GM19351 (cell line): ENCODE measurements around the gene TSPAN18.

Experiments
- ATAC-seq: cut with Tn5 transposase; IDR thresholded peaks from one replicate; pipeline ENCODE4 v1.9.1; 2021; ENCODE audit warnings: mild to moderate bottlenecking, moderate library complexity; ENCODE audit not compliant: unreplicated experiment

Gene TSPAN18

DNA sequence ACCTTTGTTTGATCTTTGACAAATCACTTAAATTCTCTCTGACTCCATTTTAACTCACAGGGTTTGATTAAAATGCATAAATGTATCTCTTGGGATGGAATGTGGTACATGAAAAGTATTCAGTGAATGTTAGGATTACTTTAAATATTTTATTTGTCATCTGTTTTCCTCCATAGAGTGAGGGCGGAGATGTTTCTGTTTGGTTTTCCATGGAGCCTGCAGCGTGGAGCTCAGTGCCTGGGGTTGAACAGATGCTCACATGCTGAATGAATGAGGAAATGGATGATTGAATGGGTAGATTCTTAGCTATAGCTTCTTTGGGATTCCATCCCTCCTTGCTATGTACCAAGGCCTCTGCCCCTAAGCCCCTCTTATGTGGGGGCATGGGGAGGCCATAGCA lies 10.0 kb downstream of the TSPAN18 start:
- ATAC-seq: no peak

DNA sequence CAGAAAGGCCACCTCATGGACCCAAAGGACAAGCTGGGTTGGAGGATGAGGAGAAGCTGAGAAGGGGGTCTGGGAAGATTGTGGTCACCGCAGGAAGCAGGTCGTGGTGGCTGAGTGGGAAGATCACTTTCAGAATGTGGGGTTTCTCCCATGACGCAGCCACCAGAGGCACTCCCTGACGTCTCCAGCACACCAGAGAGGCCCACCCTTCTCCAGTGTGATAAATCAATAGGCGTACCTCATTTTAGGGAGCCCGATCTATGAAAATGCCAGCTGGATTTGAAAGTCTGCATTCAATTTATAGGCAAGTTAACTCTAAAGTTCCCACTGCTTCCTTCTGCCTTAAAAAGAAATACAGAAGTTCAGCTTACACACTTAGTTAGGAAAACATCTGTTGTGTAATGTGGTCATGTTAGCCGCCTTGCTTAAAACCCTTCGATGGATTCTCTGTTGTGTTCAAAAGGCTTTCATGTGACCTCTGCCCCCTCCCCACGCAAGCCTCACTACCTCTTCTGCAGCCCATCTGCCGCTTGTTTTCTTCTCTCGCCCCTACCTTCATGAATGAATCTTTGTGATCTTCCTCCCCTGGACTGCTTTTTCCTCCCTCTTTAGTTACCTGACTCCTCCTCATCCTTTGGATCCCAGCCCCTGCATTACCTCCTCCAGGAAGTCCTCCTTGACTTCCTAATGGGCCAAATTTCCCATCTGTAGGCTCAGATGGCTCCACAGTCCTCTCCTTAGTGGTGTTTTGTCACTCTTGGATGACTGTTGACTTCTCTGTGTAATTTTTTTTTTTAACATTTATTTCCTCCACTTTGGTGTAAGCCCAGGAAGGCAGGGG lies 10.7 kb downstream of the TSPAN18 start:
- no peak for ATAC-seq

DNA sequence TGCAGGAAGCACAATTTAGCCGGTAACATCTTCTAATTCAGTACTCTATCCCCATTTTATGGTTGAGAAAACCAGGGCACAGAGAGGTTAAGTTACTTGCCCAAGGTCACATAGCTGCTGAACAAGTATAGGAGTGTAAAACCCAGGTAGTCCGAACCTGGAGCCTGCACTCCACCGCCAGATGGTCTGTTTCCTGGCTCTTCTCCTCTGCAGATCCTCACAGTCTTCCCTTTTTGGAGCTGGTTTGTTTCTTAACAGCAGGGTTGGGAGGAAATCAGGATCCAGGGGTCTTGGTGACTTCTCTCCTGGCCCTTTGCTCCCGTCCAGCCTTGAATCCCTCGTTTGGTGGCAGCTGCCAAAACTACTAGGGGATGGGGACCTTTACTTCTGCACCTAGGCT lies 12.0 kb downstream of the TSPAN18 start:
- no peak for ATAC-seq

DNA sequence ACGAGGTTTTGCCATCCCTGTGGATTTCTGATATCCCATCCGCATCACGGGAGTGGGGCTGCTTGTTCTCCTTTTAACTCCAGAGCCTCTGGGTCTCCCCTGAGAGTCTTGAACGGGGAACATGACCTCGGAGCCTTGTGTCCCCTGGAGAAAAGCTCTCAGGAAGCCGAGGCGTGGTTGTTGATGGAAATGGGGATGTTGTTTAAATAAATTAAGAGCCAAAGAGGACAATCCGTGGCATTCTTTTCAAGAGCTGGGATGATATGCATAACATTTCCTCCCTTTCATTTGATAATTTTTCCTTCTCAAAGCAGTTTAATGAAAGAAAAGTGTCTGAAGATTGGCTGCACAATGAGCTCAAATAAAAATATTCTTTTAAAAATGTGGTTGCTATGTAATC lies 14.2 kb downstream of the TSPAN18 start:
- ATAC-seq: no peak

DNA sequence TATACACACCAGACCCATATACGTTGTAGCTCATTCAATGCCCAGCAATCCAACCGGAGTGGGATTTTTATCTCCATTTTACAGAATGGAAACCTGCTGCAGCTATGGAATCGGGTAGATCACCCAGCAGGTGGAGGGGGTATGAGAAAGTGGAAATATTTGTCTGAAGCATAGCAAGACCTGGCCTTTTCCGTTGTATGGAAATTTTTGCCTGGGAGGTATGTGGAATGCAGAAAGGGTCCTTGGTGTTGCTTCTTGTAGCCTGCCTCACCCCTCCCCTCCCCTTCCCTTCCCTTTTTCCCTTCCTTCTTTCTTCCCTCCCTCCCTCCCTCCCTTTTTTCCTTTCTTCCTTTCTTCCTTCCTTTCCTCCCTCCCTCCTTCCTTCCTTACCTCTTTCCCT lies 15.2 kb downstream of the TSPAN18 start:
- ATAC-seq: no peak

DNA sequence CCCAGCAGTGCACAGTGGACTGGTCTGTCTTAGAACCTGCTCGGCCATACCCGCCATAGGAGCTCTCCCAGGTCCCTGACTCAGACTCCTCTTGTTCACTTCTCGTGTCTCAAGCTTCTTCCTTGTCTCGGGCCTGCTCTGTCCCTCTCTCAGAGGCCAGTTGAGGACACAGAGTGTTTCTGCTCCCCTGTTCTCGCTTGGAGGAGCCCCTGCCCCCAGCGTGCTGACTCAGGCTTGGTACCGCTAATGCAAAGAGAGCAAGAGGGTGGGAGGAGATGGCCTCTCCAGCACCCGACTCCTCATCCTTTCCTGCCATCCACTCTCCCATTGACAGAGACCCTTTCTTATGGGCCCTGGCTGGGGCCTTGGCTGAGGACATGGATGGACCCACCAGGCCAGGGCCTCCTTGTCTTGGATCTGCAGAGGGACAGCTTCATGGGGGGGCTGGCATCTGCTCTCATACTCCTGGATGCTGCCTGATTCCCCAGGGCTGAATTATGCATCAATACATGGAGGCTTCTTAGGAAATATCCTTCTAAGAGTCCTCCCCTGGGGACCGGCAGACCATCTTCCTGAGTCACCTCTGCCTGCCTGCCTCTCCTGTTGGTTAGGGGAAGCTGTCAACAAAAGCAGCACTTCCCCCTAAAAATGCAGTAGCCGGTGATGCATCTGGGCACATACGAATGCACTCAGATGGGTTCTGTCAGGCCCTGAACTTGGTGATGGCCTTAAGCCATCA lies 15.9 kb downstream of the TSPAN18 start:
- no peak for ATAC-seq

DNA sequence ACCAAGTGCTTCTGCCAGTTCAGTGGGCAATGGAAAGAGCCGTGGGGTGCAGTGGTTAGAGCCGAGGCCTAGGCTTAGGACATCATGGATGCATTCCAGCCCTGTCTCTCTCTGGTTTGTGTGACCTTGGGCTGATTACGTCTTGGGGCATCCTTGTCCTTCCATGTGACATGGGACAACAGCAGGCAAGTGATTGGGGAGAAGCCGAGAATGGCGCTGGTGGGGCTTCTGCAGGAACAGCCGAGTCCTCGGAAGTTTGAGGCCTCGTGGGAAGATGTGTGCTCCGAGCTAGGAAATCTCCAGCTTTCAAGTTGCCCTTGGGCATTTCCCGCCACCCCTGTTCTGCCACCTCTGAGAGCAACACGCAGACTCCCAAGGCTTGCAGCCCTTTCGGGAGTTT lies 16.6 kb downstream of the TSPAN18 start:
- no peak for ATAC-seq

DNA sequence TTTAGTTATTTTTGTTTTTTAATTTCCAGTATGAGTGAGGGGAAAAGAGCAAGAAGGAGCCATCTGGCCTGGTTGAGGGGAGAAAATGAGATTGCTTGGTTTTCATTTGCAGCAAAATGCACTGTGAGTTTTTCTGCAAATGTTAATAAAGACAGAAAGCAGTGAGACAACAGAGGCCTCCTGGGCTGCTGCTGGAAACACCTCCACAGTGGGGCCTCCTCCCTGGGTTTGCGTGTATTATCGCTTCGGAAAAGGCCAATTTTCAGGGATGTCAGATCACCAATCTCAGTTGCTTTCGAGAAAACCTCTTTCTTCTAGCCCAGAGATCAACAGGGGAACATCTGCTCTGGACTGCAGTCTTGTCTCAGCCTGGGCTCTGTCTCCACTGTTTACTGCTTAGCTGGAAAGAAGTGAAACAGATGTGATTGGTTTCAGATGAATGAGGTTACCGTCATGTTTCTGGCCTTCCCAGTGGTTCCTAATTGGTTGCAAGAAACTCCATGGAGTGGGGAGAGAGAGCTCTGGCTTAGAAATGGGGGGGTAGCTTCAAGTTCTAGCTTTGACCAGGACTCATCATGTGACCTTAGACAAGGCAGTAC lies 17.3 kb downstream of the TSPAN18 start:
- no peak for ATAC-seq

DNA sequence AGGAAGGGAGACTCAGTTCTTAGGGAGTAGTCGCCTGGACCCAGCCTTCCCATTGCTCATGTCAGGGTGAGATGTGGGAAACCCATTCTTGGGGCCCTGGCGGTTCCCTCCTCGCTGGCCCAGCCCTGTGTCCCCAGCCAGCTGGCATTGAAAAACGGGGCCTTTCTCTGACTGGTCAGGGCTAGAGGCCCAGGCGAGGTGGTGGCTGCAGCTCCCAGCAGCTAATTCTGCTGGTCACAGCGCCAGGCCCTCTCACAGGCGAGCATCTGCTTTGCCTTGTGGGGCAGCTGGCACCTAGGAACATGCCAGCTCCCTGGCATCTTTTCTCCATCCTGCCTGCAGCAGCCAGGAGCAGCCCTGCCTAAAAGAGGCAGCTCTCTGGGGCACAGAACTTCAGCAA lies 20.1 kb downstream of the TSPAN18 start:
- ATAC-seq: no peak

DNA sequence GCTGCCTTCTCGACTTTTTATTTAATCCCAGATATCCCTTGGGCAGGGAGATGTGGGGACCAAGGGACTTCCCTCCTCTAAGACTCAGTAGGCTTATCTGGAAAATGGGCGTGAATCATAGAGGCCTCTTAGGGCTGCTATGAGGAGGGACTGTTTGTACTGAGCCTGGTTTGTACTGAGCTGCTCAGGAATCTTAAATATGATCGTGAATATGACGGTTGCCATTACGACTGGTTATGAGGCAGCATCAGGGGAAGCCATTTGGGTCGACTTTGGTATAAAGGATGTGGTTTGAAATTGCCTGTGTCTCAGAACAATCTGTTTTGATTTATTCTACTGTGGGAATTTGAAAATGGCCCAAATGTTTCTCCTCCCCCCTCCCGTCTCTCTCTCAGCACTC lies 20.6 kb downstream of the TSPAN18 start:
- ATAC-seq: no peak

DNA sequence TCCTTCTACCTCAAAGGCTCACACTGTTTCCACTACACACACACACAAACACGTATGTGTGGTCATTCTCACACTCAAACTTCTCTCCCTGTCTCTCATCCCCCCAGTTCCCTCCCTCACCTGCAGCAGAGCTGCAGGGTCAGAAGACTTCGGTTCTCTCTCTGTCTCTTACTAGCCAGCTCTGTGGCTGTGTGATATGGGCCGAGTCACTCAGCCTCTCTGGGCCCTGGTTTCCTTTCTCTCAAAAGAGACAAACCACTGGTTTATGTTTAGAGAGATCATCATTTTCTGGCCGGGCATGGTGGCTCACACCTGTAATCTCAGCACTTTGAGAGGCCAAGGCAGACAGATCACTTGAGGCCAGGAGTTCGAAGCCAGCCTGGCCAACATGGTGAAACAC lies 21.1 kb downstream of the TSPAN18 start:
- no peak for ATAC-seq

DNA sequence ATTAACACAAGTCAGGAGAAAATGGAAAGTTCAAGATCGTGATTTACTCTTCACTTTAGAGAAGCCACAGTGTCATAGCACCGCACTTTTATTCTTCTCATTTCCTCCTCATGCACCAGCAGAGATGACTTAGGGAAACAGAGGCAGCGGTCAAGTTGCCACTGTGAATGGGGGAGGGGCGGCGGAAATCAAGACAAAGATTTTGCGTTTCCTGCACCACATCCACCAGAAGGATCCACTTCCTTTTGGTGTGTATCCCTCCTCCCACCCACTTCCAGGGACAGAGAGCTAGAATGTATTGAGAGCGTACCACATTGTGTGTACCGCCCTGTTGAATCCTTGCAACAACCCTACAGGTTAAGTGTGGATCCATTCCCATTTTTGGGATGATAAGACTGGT lies 21.8 kb downstream of the TSPAN18 start:
- ATAC-seq: no peak

DNA sequence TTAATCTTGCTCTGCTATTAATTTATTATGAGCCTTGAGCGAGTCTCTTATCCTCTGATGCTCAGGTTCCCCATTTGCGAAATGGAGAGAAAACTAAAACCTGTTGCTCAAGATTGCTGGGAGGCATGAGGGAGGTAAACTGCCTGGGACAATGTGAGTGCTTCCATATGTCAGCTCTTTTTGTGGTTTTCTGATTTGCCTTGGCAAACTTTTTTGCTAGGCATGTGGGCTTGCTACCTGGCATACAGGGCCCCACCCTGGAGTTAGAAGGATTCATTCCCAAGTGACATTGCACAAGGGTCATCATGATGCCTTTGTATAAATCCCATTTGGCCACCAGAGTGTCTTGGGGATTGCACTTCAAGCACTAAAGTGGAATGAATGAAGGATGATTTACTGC lies 22.4 kb downstream of the TSPAN18 start:
- ATAC-seq: no peak

DNA sequence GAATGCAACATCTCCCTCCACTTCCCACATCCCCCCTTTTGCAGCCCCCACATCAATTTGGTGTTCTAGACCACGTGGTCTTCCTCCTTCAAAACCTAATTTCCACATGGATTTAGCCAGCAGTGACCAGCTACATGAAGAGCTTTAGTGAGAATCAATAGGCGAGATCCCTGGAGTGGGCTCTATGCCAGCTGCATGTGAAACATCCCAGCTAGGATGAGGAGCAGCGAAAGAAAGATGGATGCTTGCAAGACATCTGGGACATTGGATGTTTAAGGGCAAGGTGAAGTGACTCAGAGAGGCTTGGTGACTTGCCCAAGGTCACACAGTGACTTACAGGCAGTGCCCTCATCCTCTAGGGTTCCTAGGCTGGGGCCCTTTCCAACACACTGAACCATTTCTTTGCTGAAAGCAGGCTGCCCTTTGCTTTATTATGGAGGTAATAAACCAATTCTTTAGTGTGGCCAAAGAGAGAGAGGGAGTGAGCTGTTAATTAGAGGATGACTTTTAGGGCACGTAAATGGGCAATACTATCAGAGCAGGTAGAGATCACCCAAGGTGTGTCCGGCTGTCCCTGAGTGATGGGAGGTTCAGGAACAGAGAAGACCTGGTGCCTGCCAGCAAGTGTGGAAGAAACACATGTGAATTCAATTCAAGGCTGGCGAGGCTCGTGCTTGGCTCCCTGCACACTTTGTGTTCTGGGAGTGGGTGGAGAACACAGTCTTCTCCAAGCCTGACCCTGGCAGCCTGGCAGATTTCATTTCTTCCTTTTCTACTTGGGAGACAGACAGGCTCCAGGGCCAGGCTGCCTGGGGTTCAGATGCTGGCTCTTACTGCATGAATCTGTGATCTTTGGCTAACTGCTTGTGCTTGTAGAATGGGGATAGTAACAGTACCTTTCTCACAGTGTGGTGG lies 24.0 kb downstream of the TSPAN18 start:
- ATAC-seq: no peak

DNA sequence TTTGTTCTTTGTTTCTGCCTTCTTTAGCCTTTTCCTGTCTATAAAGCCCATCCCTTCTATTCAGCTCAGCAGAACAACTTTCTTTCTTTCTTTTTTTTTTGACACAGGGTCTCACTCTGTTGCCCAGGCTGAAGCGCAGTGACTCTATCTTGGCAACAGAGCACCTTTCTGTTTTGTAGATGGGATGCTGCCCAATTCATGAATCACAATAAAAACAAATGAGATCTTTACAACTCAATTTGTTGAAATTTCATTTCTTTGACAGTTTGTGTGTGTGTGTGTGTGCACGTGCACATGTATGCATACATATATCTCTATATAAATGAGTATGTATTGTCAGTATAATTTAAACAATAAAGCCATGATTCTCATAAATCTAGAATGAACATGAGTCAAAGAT lies 25.5 kb downstream of the TSPAN18 start:
- no peak for ATAC-seq

DNA sequence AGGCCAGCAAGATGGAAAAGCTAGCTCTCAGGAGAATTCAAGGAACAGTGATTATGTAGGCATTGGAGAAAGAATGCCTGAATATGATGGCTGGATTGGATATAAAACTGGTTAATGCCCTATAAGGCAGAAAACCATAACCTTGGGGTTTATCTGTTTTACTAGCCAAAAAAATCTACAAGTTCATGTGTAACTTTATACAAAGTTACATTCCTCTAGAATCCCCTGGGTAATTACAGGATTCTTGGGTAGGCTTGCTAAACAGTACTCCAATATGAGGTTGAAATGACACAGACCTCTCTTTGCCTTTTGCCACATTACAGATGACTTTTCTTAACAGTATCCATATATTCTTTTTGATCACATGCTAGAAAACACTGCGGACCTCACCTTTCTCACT lies 26.0 kb downstream of the TSPAN18 start:
- ATAC-seq: no peak

DNA sequence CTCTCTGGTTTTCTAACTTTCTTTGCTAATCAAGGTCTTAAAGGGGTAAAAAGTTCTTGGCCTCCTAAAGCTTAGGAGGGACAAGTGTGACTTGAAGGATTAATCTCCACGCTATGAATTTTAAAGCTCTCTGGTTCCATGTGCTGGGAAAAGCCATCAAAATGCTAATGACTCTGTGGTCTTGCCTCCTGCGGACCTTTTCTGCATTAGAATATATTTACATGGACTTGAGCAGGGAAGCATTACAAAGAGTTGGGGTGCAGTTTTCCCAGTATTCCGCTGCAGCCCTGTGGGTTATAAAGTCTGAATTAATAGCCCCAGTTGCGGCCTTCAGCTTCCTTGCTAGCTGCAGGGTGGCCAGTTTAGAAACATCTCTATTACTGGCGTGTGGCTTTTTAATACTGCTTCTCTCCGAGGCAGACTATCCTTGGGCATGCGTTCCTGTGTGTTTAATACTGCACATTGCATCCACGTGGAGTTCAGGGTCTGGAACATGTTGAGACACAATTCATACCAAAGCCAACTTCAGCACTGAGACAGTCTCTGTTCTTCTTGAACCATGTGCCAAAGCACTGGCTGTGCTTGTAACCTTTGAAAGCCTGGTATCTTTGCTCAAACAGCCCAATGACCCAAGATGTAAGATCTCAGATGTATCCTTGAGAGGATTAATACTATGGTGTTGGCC lies 27.3 kb downstream of the TSPAN18 start:
- ATAC-seq: no peak

DNA sequence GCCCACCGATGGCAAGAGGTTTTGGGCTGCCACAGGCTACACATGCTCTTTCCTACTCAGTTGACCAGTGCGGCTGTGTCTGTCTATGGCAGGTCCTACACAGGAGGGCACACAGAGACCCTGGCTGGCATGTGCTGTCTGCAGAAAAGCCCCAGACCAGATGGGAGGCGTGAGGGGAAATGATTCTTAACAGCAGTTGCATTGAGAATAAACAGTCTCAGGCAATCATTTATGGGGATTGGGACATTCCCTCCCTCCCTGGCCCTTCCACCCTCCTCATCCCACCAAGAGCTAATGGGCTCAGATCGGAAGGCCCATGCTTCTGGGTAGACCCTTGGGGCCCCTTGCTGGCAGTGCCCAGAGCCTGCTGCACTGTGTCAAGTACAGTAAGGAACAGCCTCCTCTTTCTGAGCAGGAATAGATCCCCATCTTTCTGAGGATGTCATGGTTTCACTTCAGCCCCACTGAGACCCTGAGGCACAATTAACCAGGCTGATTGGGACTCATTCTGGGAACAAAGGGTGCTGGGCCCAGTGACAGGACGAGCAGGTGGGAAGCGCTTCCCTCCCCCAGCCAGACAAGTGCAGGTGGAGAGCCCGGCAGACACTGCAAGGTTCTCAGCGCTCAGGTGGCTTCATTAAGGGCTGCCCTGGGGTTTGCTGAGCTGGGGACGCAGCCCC lies 28.3 kb downstream of the TSPAN18 start:
- ATAC-seq: no peak

DNA sequence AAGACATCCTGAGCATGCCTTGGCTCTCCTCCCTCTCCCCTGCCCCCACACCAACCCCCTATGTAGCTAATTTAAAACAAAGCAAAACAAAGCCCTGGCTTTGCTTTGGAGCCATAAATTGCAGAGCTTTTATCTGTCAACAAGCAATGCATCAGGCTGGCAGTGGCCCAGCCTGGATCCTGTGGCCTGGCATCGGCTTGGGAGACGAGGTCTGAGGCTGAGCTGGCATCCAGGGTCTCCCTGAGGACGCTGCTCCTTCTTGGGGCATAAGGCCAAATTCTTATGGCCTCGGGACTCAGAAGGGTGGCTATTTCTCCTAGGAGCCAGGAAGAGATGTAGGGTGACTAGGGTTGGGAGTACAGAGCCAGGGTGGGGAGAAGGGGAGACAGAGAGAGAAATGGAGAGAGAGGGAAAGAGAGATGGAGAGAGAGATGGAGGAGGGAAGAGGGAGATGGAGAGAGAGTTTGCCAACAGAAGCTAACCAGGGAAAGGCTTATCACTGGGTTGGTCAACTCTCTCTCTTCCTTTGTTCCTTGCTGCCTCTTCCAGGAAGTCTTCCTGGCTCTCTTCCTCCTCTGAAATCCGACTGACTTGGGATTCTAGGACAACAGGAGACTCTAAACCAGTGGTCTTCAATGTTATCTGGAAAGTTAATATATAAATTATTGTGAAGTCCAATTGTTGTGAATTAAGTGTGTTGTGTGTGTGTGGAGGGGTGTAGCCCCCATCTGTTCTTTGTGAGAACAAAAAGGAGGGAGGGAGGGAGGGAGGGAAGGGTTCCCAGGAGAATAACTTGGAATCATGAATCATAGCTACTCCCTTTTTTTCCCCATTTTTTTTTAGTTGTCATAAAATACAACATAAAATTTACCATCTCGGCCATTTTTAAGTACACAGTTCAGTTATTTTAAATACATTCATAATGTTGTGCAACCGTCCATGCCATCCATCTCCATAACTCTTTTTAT lies 29.1 kb downstream of the TSPAN18 start:
- no peak for ATAC-seq
